K562 (cell line): ENCODE data around the gene BSCL2. TPM values are rescaled to one million over a fixed set of nuclear protein-coding genes. Genes with fewer than 3 reads are reported as not detected.
A peak's percentile ranks its signal among the peaks of the same experiment; 100 is the strongest.

Source experiments
- BCOR ChIP-seq: fragments of 450-650 bp; IDR thresholded peaks from 2 replicates; pipeline ENCODE4 v1.6.1; 2016
- ELF4 ChIP-seq: fragments of 450-650 bp; formaldehyde crosslinking; IDR thresholded peaks from 2 replicates; pipeline ENCODE4 v1.4.0; 2022; ENCODE audit warnings: missing genetic modification characterization
- FOXO4 ChIP-seq: fragments of 450-650 bp; formaldehyde crosslinking; IDR thresholded peaks from 2 replicates; pipeline ENCODE4 v1.4.0; 2020; ENCODE audit warnings: mild to moderate bottlenecking, moderate library complexity
- HNRNPK ChIP-seq: fragments of 200-400 bp; formaldehyde crosslinking; IDR thresholded peaks from one replicate; pipeline ENCODE4 v1.6.1; 2018; ENCODE audit warnings: mild to moderate bottlenecking, low read depth, low read length; ENCODE audit not compliant: poor library complexity, severe bottlenecking
- KAT7 ChIP-seq: sonication (generic); formaldehyde crosslinking; IDR thresholded peaks from 2 replicates; pipeline ENCODE4 v1.8.0; 2022; ENCODE audit warnings: missing genetic modification reagents, mild to moderate bottlenecking, borderline replicate concordance
- MEIS2 ChIP-seq: fragments of 450-650 bp; IDR thresholded peaks from 2 replicates; pipeline ENCODE4 v1.6.1; 2014; ENCODE audit warnings: mild to moderate bottlenecking; ENCODE audit not compliant: partially characterized antibody
- NFE2 ChIP-seq: IDR thresholded peaks from 2 replicates; pipeline ENCODE4 v1.6.1; 2014; ENCODE audit warnings: antibody characterized with exemption, low read depth
- PBX2 ChIP-seq, 2 experiments: IDR thresholded peaks in 1 of 2; conservative IDR thresholded peaks in 1 of 2; 2 replicates each; pipeline ENCODE4 v1.6.1; 2016; ENCODE audit warnings: low read depth in 2 of 2, mild to moderate bottlenecking in 1 of 2, missing compliant biosample characterization in 1 of 2, missing genetic modification characterization in 1 of 2, moderate library complexity in 1 of 2
- PCBP1 ChIP-seq: fragments of 200-400 bp; formaldehyde crosslinking; IDR thresholded peaks from 2 replicates; pipeline ENCODE4 v1.6.1; 2018; ENCODE audit warnings: mild to moderate bottlenecking, low read depth, low read length; ENCODE audit not compliant: poor library complexity, severe bottlenecking
- SIN3B ChIP-seq: fragments of 450-650 bp; IDR thresholded peaks from 2 replicates; pipeline ENCODE4 v1.6.1; 2017; ENCODE audit warnings: low read depth, mild to moderate bottlenecking, moderate library complexity
- SMAD4 ChIP-seq: fragments of 250-450 bp; sonication (Bioruptor Pico); conservative IDR thresholded peaks from 2 replicates; pipeline ENCODE4 v1.8.0; 2021; ENCODE audit warnings: inconsistent platforms, mild to moderate bottlenecking, moderate library complexity
- TEAD2 ChIP-seq: fragments of 450-650 bp; IDR thresholded peaks from 2 replicates; pipeline ENCODE4 v1.6.1; 2016; ENCODE audit warnings: missing genetic modification characterization, control low read depth, missing compliant biosample characterization
- ZBTB26 ChIP-seq: fragments of 450-650 bp; formaldehyde crosslinking; IDR thresholded peaks from 2 replicates; pipeline ENCODE4 v1.4.0; 2022; ENCODE audit warnings: missing genetic modification characterization
- ZBTB49 ChIP-seq: sonication (generic); formaldehyde crosslinking; IDR thresholded peaks from 2 replicates; pipeline ENCODE4 v1.8.0; 2022; ENCODE audit warnings: missing genetic modification reagents, mild to moderate bottlenecking, borderline replicate concordance
- ZFX ChIP-seq: sonication (generic); formaldehyde crosslinking; IDR thresholded peaks from 2 replicates; pipeline ENCODE4 v1.8.0; 2022; ENCODE audit warnings: mild to moderate bottlenecking, missing genetic modification reagents, moderate library complexity
- ZNF174 ChIP-seq: fragments of 250-450 bp; sonication (Bioruptor Pico); IDR thresholded peaks from 2 replicates; pipeline ENCODE4 v1.4.0; 2020; ENCODE audit warnings: mild to moderate bottlenecking
- ZNF639 ChIP-seq, 2 experiments: fragments of 200-800 bp in 1 of 2; sonication (Bioruptor generic) in 1 of 2; sonication (generic) in 1 of 2; formaldehyde crosslinking in 1 of 2; IDR thresholded peaks in 1 of 2; conservative IDR thresholded peaks in 1 of 2; 2 replicates each; pipeline versions ENCODE4 v1.5.0 to v1.6.1; 2016 to 2020; ENCODE audit warnings: missing compliant biosample characterization in 1 of 2, missing genetic modification characterization in 1 of 2, missing genetic modification reagents in 1 of 2
- ZNF766 ChIP-seq: fragments of 200-800 bp; sonication (Bioruptor generic); conservative IDR thresholded peaks from 2 replicates; pipeline ENCODE4 v1.6.1; 2016; ENCODE audit warnings: missing genetic modification characterization, missing compliant biosample characterization
- polyA plus RNA-seq, 8 experiments: library from polyadenylated mRNA; depleted of rRNA in 4 of 8; stranded (reverse) in 5 of 8; unstranded in 3 of 8; fragments of >200 nt; fragmentation: Nextera tagmentation in 2 of 8; fragmentation: Illumina TruSeq in 1 of 8; extraction: Ambion mirVana in 2 of 8; extraction: Trizol in 1 of 8; gene quantifications; 2 replicates each; pipeline versions ENCODE4 v1.2.1 to v1.2.3, GENCODE V29; 2011 to 2014; ENCODE audit warnings: inconsistent platforms in 1 of 8, missing spikeins in 1 of 8
- total RNA-seq, 7 experiments: library from RNA; depleted of rRNA in 6 of 7; stranded (reverse); fragments of >200 nt in 6 of 7; fragmentation: Illumina TruSeq in 2 of 7; extraction: Trizol in 2 of 7; gene quantifications; 2 replicates each; pipeline versions ENCODE4 v1.2.1 to v1.2.3, GENCODE V29; 2011 to 2021; ENCODE audit warnings: low replicate concordance in 1 of 7

The BSCL2 gene
- total and polyA plus RNA-seq, 9 of the 15 experiments (the other 6 are each of a cell fraction or from before 2014, with no cell fraction given), result 18.9 to 51.7 (median 35.2) TPM

- TF ChIP-seq PBX2 (CRISPR knock-in tag; IDR thresholded peaks at IDR 0.05; ENCODE audit: low read depth), result no peak
- 0 out of 2 replicates have a peak, but pooled peaks have one; percentile 41 for TF ChIP-seq PBX2 (tag; conservative IDR thresholded peaks at IDR 0.05; ENCODE audit: low read depth)
- no peak for TF ChIP-seq ZBTB49 (CRISPR knock-in tag)
- no peak for TF ChIP-seq ZNF174
- TF ChIP-seq FOXO4 (CRISPR knock-in tag), result no peak
- TF ChIP-seq PCBP1, result no peak
- peak; percentile 23; the same call in 1 of the 2 replicates for TF ChIP-seq ZFX (CRISPR knock-in tag)
- TF ChIP-seq ZNF766 (CRISPR knock-in tag), result no peak
- peak; percentile 31; the same call in 1 of the 2 replicates for TF ChIP-seq BCOR
- no peak for TF ChIP-seq SIN3B
- TF ChIP-seq KAT7, result no peak
- TF ChIP-seq HNRNPK, result no peak
- TF ChIP-seq ZNF639 (CRISPR knock-in tag; conservative IDR thresholded peaks at IDR 0.05 in 1 of 2, IDR thresholded peaks at IDR 0.05 in 1 of 2), result no peak
- peak; percentile 61 for TF ChIP-seq MEIS2
- no peak for TF ChIP-seq ZBTB26 (CRISPR knock-in tag)
- TF ChIP-seq ELF4 (CRISPR knock-in tag), result no peak
- no peak for TF ChIP-seq SMAD4 (CRISPR knock-in tag)
- no peak for TF ChIP-seq TEAD2
- no peak for TF ChIP-seq NFE2
Observed at GRCh38 chr11:62656796-62657429, 50.3 kb downstream of the BSCL2 start (continued).
